GM19238 (cell line): ENCODE measurements around the gene CYTH2.

ENCODE experiments used
- DNase-seq: peaks from one replicate; pipeline ENCODE4 v3.0.0; 2011; ENCODE audit warnings: low spot score; ENCODE audit not compliant: insufficient read length

CYTH2 gene

DNA sequence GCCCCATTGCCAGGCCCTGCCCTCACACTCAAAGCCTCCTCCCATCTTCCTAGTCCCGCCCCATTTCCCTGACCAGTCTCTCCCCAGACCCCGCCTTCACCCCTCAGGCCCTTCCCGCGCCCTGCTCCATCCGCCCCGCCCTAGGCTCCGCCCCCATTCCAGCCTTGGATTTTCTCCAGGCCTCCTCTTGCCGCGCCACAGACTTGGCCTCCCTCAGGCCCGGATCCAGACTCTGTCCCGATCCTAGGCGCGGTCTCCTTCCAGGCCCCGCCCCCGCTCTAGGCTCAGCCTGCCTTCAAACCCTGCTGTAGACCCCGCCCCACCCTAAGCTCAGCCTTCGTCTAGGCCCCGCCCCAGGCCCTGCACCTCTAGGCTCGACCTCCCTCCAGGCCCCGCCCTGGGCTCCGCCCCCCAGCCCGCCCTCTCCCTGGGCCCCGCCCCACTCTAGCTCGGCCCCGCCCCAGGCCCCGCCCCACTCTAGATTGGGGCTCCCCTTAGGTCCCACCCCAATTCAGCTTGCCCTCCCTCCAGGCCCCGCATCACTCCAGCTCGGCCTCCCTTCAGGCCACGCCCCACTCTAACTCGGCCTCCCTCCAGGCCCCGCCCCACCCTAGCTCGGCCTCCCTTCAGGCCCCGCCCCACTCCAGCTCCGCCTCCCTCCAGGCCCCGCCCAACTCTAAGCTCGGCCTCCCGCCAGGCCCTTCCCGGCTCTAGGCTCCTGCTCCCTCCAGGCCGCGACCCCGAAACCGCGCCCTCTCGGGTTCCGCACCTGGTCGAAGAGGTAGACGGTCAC lies 24.0 kb downstream of the CYTH2 start:
- peak; percentile 89 for DNase-seq

GRCh38 chr19:48493718-48494401 lies 24.7 kb downstream of the CYTH2 start:
- no peak for DNase-seq

DNA sequence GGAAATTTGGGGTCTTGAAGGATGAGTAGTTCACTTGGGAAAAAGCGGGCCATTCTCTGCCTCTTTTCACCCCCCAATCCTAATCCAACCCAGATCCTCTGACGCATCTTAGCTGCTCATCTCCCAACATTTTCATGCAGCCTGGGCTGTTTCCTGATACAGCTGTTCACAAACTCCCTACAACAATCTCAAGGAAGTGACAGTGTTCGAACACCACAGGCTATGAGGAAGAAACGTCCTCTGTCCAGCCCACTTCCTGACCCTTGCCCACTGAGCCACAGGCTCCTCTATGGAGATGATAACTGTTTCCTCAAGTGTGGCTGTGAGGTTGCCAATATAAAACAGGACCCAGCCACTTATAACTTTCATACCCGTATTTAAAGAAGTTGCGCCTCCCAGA lies 26.2 kb downstream of the CYTH2 start:
- no peak for DNase-seq

DNA sequence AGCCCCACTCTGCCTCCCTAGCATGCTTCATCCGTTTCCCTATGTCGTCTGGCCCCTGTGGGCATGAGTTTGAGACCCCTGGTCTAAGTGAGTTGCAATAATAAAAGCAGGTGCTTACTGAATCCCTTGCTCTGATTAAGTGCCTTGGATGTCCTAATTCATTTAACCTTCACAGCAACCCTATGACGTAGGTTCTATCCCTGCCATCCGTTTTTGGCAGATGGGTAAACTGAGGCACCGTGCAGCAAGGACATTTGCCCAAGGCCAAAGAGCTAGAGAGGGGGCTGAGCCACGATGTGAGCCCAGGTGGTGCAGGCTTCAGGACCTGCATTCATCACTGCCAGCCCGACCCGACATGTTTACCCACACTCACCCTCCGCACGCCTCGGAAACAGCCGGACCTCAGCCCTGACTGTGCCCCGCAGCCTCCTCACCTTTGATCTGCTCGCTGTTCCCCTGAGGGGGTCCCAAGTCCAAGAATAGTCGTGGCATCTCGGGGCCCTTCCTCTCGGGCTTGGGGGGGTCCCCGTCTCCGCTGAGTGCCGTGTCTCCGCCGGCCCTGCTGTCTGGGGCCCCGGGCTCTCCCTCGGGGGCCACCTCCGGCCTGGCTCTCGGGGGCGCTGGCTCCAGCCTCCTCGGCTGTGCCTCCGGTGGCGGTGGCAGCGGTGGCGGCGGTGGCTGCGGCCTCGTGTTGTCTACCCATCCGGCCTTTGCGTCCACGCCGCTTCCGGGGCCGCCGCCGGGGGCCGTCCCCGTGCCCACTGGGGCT lies 28.0 kb downstream of the CYTH2 start:
- DNase-seq, result no peak

DNA sequence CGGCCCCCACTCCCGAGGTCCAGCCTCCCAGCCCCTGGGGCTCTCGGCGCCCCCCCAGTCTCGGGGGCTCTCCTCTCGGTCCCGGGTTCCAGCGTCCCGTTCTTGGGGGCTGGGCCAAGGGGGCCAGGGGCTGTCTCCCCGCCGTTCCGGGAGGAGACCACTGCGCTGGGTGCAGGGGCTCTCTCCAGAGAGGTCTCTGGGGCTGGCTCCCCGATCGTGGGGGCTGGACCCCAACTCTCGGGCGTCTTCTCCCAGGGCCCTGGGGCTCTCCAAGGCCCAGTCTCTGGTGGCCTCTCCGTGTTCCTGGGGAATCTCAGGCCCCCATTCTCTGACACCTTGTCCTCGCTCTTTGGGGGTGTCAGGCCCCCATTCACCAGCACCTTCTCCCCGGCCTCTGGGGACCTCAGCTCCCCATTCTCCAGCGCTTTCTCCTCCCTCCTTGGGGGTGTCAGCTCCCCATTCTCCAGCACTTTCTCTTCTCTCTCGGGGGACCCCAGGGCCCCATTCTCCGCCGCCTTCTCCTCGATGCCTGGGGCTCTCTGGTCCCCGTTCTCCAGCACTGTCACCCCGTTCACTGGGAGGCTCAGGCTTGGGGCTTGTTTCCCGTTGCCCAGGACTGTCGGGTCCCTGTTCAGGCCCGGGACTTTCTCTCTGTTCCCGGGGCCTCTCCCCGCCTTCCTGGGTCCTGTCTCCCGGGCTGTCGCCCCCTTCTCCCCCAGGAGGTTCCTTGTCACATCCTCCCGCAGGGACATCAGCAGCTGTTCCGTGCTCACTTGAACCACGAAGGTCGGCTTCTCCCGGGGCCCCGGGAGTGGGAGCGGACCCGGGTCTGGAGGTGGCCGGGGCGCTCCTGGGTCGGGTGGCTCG lies 28.8 kb downstream of the CYTH2 start:
- no peak for DNase-seq

- DNase-seq, result no peak
Observed at GRCh38 chr19:48498595-48499311, 29.6 kb downstream of the CYTH2 start.

DNA sequence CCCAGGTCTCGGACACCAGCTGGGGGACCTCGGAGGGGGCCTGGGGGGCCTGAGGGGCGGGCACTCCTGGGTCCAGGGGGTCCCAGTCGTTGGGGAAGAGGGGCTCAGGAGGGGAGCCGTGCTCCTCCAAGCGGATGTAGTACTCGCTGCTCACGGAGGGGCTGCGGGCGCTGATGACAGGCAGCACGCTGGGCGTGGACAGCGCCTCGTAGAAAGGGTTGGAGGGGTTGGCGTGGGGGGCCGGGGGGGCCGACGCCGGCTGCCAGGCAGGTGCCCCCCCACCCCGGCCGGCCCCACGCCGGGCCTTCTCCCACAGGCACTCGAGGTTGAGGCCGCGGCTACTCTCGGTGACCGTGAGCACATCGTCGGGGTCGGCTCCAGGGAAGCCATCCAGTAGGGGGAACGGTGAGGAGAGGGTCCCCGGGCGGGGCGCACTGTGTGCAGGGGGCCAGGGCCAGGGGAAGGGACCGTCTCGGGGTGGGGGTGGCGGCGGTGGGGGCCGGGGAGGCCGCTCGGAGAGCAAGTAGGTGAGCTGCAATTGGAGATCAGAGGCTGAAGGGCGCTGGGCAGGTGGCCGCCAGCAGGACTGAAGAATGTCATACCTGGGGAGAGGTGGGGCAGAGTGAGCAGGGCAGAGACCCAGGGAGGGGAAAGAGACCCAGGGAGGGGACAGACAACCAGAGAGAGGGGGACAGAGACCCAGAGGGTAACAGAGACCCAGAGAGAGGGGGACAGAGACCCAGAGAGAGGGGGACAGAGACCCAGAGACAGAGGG lies 30.3 kb downstream of the CYTH2 start:
- no peak for DNase-seq

- no peak for DNase-seq
Observed at GRCh38 chr19:48500830-48501493, 31.8 kb downstream of the CYTH2 start.

DNA sequence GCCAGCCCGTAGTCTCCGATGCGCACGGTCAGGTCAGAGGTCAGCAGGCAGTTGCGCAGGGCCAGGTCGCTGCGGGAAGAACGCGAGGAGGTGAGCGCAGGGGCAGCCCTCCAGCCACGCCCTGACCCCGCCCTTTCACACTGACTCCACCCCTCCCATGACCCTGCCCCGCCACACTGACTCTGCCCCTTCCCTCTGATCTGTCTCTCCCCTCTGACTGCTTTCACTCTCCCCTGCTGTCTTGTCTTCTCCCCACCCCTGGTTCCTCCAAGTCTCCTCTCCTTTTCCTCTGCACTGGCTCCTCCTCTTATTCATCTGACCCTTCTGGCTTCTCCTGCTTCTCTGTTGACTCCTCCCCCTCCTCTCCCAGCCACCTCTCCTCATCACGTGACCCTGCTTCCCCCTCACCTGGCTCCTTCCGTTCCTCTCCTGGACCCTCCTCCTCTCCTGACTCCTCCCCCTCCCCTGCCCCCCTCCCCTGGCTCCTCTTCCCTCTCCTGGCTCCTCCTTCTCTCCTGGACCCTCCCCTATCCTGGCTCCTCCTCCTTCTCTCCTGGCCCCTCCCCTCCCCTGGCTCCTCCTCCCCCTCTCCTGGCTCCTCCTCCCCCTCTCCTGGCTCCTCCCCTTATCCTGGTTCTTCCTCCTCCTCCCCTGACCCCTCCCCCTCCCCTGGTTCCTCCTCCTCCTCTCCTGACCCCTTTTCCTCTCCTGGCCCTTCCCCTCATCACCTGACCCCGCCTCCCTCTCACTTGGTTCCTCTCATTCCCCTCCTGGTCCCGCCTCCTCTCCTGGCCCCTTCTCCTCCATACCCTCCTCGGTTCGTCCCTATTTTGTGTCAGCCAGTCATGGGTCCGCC lies 32.6 kb downstream of the CYTH2 start:
- DNase-seq, result peak; percentile 66

DNA sequence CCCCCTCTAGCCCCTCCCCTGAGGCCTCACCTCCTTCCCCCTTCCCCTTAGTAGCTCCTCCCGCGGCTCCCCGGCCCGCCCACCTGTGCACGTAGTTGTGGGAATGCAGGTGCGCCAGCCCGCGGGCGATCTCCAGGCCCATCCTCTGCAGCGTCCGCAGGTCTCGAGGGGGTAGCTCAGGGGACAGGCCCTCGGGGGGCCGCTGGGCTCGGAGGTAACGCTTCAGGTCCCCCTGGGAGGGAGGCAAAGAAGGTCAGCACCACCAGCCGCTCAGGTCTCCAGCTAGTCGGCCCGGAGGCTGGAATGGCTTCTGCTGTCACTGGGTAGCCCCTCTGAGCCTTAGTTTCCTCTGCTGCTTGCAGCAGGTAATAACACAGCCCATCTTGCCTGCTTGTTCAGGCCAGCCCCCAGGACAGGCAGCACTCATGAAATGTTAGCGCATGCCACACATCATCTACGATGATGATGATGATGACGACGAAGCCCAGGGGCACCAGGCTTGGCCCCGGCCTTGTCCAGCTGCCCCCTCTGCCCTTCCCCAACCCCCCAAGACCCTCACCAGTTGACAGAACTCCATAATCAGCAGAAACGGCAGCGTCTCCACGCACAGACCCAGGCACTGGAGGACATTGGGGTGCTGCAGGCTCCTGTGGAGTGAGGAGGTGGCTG lies 33.3 kb downstream of the CYTH2 start:
- DNase-seq, result peak; percentile 83

DNA sequence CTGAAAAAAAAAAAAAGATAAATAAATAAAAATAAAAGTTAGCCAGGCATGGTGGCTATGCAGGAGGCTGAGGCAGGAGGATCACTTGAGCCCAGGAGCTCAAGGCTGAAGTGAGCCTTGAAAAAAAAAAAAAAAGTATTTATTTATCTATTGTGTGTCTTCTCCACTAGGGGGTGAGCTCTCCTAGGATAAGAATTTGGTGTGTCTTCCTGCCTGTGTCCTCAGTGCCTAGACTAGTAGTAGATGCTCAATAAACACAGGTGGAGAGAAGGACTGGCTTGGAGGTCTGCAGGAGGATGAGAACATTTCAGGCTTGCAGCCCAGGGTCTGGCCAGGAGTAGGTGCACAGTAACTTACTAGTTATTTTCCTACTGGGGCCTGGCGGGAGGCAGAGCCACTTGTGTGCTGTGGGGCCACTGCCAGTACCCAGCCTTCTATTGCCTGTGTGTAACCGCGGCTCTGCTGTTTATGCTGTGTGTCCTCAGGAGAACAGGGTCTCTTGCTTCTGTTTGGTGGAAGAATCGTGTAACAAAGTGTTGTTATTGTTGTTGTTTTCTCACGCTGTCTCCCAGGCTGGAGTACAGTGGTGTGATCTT lies 37.1 kb downstream of the CYTH2 start:
- DNase-seq, result peak; percentile 52

DNA sequence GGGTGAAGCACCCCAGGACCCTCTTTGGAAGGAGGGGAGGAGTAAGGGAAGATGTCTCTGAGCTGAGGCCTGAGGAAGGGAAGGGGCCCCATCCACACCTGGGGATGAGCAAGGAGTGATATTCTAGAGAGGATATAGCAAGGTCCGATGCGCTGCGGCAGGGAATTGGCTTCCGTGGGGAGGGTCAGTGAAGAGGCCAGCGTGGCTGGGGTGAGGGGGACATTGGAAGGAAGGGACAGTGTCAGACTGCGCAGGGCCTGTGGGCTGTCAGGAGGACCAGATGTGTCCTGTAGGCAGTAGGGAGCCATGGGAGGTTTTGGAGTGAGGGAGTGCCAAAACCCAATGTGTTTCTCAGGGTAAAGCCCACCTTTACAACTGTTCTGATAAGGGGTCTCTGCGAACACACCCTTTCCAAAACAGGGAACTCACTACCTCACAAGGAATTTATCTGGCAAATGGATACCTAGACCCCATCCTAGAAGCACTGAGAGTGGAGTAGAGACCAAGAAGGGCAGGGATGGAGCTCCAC lies 38.8 kb downstream of the CYTH2 start:
- DNase-seq, result no peak

DNA sequence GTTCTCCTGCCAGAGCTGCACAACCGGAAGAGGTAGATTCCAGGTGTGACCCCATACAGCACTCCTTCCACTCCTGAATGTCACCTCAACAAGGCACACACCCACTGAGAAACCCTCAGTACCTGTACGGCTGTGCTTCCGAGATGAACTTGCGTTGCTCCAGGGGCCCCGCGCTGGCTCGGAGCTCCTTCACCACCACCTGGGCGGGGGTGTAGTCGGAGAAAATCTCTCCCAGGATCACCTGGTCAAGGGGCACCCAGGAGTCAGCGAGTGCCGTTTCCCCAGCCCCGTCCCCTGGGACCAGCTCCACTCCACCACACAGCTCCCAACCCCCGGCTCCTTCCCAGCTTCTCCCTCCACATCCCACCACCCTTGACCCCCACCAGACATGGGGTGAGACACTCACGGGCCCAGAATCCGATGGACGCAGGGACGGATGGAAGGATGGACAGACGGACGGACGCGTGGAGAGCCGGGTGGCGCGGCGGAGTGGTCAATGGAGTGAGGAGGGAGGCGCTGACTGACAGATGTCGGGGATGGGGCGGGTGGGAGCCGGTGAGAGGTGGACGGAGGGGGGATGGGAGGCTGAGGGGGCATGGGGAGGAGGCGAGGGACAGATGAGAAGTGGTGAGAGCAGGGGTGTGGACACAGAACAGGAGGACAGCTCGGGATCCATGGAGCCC lies 39.7 kb downstream of the CYTH2 start:
- no peak for DNase-seq

DNA sequence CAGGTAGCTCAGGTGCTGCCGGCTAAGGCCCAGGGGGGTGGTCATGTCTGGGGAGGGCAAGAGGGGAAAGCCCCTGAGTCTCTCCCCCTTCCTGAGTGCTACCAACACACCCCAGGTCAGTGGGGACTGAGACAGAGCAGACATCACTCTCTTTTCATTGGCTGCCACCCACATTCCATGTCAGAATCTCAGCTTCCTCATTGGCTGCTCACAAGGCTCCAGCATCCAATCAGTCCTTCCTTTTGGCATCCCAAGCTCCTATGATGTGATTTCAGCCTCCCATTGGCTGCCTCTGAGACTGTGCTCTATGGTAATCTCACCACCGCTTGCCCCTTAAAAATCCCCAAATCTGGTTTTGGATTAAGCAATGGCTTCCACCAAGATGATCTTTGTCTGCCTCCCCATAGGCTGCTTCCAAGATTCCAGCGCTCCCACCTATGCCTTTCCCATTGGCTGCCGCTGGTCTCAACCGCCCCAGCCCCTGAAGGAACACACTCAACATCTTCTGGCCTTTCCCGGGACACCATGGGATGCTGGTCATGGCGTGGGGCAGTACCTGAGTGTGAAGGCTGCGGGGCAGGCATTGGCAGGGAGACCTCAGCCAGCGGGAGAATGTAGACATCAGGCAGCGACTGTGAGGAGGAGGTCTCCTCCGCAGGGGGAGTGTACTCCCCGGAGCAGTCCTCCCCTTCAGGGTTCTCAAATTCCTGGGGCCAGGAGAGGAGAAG lies 40.5 kb downstream of the CYTH2 start:
- no peak for DNase-seq

DNA sequence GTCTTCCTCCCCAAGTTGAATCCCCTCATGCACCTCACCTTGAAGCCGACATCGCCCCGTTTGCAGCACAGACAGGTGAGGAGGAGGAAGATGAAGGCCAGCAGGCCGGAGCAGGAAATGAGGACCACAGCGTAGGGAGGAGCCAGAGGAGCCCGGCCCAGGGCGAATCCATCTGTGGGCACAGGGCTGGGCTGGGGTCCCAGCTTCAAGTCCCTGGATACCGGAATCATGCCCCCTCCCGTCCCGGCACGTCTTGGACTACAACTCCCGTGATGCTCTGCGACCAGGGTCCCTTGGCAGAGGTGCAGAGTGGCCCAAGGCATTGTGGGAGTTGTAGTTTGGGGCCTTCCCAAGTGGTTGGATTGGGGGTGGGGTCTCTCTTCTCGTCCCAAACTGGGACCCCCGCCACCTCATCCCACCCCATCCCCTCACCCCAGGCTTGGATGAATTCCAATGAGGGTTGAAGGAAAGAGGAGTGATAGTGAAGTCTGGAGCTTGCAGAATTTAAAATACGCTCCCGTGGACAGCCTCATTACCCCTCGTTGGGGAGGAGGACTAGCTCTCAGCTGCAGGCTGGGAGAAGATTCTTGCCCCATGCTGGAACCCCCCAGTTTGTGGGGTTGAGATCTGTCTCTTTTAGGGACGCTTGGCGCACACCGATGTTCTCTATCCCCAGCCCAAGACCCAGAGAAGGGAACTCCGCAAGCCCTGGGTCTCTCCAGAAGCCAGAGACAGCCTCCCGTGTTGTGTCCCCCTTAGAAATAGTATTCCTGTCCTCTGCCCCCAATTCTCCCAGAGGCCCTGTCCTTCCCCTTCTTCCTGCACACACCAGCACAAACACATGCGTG lies 41.5 kb downstream of the CYTH2 start:
- peak; percentile 55 for DNase-seq
